ENCODE data around the gene TANC1.

The TANC1 gene

GRCh38 chr2:159148901-159149300 is 180.5 kb downstream of the TANC1 start:
- DNase-seq: no peak

- no peak for DNase-seq
Measured at GRCh38 chr2:159149747-159150146, 181.3 kb downstream of the TANC1 start.

GRCh38 chr2:159150280-159150746 is 181.9 kb downstream of the TANC1 start:
- DNase-seq: no peak

- no peak for DNase-seq
Measured at GRCh38 chr2:159151198-159152127, 183.0 kb downstream of the TANC1 start.

GRCh38 chr2:159152128-159152778 is 183.8 kb downstream of the TANC1 start:
- no peak for DNase-seq

- no peak for DNase-seq
Measured at GRCh38 chr2:159153063-159153462, 184.6 kb downstream of the TANC1 start.

- no peak for DNase-seq
Measured at GRCh38 chr2:159153463-159153862, 185.0 kb downstream of the TANC1 start.

GRCh38 chr2:159153951-159154350 is 185.5 kb downstream of the TANC1 start:
- no peak for DNase-seq

GRCh38 chr2:159154366-159154765 is 185.9 kb downstream of the TANC1 start:
- no peak for DNase-seq

GRCh38 chr2:159155320-159155719 is 186.9 kb downstream of the TANC1 start:
- no peak for DNase-seq

- no peak for DNase-seq
Measured at GRCh38 chr2:159155791-159156190, 187.4 kb downstream of the TANC1 start.

GRCh38 chr2:159156834-159157233 is 188.4 kb downstream of the TANC1 start:
- no peak for DNase-seq

- DNase-seq: no peak
Measured at GRCh38 chr2:159157361-159158209, 189.1 kb downstream of the TANC1 start.

- DNase-seq: no peak
Measured at GRCh38 chr2:159160412-159160811, 192.0 kb downstream of the TANC1 start.

- no peak for DNase-seq
Measured at GRCh38 chr2:159160954-159161353, 192.5 kb downstream of the TANC1 start.

GRCh38 chr2:159163930-159164329 is 195.5 kb downstream of the TANC1 start:
- no peak for DNase-seq

- no peak for DNase-seq
Measured at GRCh38 chr2:159164457-159164911, 196.0 kb downstream of the TANC1 start.

GRCh38 chr2:159165048-159165447 is 196.6 kb downstream of the TANC1 start:
- DNase-seq: no peak

GRCh38 chr2:159168707-159169106 is 200.3 kb downstream of the TANC1 start:
- no peak for DNase-seq

GRCh38 chr2:159169187-159169586 is 200.7 kb downstream of the TANC1 start:
- DNase-seq: no peak

- no peak for DNase-seq
Measured at GRCh38 chr2:159172403-159172802, 204.0 kb downstream of the TANC1 start.

- no peak for DNase-seq
Measured at GRCh38 chr2:159174759-159175158, 206.3 kb downstream of the TANC1 start.

- DNase-seq: no peak
Measured at GRCh38 chr2:159175182-159175581, 206.7 kb downstream of the TANC1 start.
